MCF 10A (cell line): ENCODE measurements around the gene TNS1. TPM values are rescaled to one million over a fixed set of nuclear protein-coding genes. Genes with fewer than 3 reads are reported as not detected.

Experiments
- BruUV-seq: library from RNA; stranded (reverse); fragments of 400-500 nt; replicated peaks from 2 replicates; lab custom pipeline; 2021; lab: Mats Ljungman, UMichigan
- CTCF ChIA-PET: fragments of 300-600 bp; sonication (Branson Sonifier 250); formaldehyde crosslinking; extraction: SDS; loops from one replicate; lab custom pipeline; 2021; ENCODE audit warnings: antibody characterized with exemption, inconsistent platforms; lab: Yijun Ruan, JAX
- POLR2A ChIA-PET: fragments of 300-600, 350-650 bp; sonication (Branson Sonifier 250); formaldehyde crosslinking; extraction: SDS; loops from one replicate; lab custom pipeline; 2020; ENCODE audit warnings: antibody characterized with exemption, inconsistent platforms; lab: Yijun Ruan, JAX
- DNase-seq: peaks from one replicate; pipeline ENCODE4 v3.0.0-alpha.2; 2018; ENCODE audit not compliant: unreplicated experiment
- H3K27ac Mint-ChIP-seq: one replicate; pipeline ENCODE4 v1.8.0; 2022; ENCODE audit warnings: mild to moderate bottlenecking, low read depth, mixed read lengths; ENCODE audit not compliant: unreplicated experiment
- H3K27me3 Mint-ChIP-seq: one replicate; pipeline ENCODE4 v1.8.0; 2022; ENCODE audit warnings: mixed read lengths; ENCODE audit not compliant: insufficient read depth, unreplicated experiment
- H3K36me3 Mint-ChIP-seq: one replicate; pipeline ENCODE4 v1.8.0; 2022; ENCODE audit warnings: mild to moderate bottlenecking, moderate library complexity, mixed read lengths; ENCODE audit not compliant: insufficient read depth, unreplicated experiment
- H3K4me1 Mint-ChIP-seq: one replicate; pipeline ENCODE4 v1.8.0; 2022; ENCODE audit warnings: mixed read lengths; ENCODE audit not compliant: insufficient read depth, unreplicated experiment
- H3K4me3 Mint-ChIP-seq: one replicate; pipeline ENCODE4 v1.8.0; 2022; ENCODE audit warnings: mild to moderate bottlenecking, moderate library complexity, mixed read lengths; ENCODE audit not compliant: unreplicated experiment
- H3K9me3 Mint-ChIP-seq: one replicate; pipeline ENCODE4 v1.8.0; 2022; ENCODE audit warnings: mixed read lengths; ENCODE audit not compliant: unreplicated experiment
- intact Hi-C: fragments of 100-400 bp; cut with micrococcal nuclease; formaldehyde crosslinking; loops from 2 replicates; pipeline ENCODE4 v1.14.1; 2022
- total RNA-seq: library from RNA; stranded (reverse); gene quantifications from 2 replicates; pipeline ENCODE4 v1.2.3, GENCODE V29; 2022
- TF ChIP-seq, protein P1 (sequence below): fragments of 200-600 bp; IDR thresholded peaks from one replicate; pipeline ENCODE4 v1.8.0; 2022; ENCODE audit warnings: antibody characterized with exemption, mild to moderate bottlenecking; ENCODE audit not compliant: unreplicated experiment

The TNS1 gene
- total RNA-seq, 1 experiment from 2014 or later, result 3.3 TPM

DNA sequence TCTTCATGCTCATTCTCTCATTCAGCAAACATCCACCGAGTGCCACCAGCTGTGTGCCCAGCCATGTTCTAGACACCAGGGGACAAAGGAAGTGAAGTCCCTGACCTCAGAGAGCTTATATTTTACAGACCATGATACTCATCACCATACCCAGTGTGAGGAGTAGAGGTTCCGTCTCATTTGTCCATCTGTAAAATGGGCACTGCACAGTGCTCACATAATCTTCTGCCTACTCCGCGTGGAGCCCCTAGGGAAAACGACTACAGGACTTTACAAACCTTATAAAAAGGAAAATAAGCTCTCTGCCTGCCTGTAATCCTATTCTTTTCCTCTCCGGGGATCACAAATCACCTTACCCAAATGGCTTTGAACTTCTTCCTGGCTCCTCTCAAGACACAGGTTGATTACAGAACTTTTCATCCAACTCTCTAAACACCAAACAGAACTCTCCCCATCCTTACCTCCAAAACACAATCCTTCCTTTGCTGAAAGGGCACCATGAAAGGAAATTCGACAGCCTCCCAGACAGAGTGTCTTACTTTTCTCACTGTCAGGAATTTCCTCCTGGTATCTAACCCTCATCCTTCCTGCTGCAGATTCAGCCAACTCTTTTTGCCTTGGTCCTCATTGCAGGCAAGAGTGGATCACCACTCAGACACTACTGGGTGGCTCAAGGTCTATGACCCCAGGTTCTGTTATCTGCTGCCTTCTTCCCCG, 99.5 kb downstream of the TNS1 start:
- H3K4me3 Mint-ChIP-seq, result no peak overlapping the region
- POLR2A ChIA-PET, result no interaction called here
- BruUV-seq, result no TSS peak
- no peaks in the 10 kb centered on the region for H3K4me1 Mint-ChIP-seq
- TF ChIP-seq, protein P1, sequence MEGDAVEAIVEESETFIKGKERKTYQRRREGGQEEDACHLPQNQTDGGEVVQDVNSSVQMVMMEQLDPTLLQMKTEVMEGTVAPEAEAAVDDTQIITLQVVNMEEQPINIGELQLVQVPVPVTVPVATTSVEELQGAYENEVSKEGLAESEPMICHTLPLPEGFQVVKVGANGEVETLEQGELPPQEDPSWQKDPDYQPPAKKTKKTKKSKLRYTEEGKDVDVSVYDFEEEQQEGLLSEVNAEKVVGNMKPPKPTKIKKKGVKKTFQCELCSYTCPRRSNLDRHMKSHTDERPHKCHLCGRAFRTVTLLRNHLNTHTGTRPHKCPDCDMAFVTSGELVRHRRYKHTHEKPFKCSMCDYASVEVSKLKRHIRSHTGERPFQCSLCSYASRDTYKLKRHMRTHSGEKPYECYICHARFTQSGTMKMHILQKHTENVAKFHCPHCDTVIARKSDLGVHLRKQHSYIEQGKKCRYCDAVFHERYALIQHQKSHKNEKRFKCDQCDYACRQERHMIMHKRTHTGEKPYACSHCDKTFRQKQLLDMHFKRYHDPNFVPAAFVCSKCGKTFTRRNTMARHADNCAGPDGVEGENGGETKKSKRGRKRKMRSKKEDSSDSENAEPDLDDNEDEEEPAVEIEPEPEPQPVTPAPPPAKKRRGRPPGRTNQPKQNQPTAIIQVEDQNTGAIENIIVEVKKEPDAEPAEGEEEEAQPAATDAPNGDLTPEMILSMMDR, result no peak
- no peaks in the 10 kb centered on the region for H3K9me3 Mint-ChIP-seq
- H3K27ac Mint-ChIP-seq, result no peak overlapping the region
- CTCF ChIA-PET, result interaction anchor here (0.5 to 6.7 kb wide), 4 partner anchors 15 to 1275 kb away, joined by 3 to 61 read pairs (median 20); no protein-coding TSS in a partner anchor
- no peak for DNase-seq
- H3K36me3 Mint-ChIP-seq, result no peaks in the 10 kb centered on the region
- intact Hi-C loops, result no loop called here
- H3K27me3 Mint-ChIP-seq, result peaks cover 14% of the 10 kb centered on the region

DNA sequence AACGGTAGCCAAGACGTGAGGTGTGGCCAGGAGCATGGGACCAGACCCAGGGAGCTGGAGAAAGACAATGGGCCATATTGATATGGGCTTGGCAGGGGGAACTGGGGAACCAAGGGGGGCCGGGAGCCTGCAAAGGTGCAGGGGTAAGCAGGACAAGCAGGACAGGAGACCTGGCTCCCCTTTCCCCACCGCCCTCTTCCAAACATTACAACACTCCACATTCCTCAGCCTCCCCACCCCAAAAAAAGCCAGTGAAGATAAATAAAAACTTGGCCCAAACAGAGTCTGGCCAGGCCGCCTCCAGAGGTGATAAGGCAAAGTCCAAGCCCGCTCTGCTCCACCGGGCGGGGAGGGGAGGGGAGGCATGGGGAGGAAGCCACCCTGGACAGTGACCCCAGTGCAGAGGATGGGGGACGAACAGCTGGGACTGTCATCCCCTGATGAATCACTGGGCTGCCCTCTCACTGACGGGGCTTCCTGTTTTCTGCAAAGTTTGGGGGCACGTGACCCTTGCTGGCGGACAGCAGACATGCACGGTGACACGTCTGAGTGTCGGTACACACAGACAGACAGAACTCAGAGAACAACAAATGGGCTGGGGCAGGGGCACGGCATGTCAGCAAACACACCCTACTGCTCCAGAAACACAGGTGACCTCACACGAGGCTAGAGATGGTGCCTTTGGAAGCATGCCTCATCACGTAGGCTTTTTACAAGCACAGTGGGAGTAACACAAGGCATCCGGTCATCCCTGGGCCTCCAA, 100.2 kb downstream of the TNS1 start:
- BruUV-seq, result no TSS peak
- Mint-ChIP-seq H3K27ac (no peak overlapping the region), H3K4me1 (peaks cover 2% of the 10 kb centered on the region), H3K36me3 (no peaks in the 10 kb centered on the region), H3K9me3 (no peaks in the 10 kb centered on the region), H3K4me3 (no peak overlapping the region), H3K27me3 (peaks cover 7% of the 10 kb centered on the region)
- peak; percentile 8 for DNase-seq
- ChIA-PET POLR2A (no interaction called here), CTCF (interaction anchor here (0.5 to 6.7 kb wide), 4 partner anchors 14 to 1274 kb away, joined by 3 to 61 read pairs (median 20); no protein-coding TSS in a partner anchor)
- intact Hi-C loops, result no loop called here
- TF ChIP-seq, protein P1, result no peak

DNA sequence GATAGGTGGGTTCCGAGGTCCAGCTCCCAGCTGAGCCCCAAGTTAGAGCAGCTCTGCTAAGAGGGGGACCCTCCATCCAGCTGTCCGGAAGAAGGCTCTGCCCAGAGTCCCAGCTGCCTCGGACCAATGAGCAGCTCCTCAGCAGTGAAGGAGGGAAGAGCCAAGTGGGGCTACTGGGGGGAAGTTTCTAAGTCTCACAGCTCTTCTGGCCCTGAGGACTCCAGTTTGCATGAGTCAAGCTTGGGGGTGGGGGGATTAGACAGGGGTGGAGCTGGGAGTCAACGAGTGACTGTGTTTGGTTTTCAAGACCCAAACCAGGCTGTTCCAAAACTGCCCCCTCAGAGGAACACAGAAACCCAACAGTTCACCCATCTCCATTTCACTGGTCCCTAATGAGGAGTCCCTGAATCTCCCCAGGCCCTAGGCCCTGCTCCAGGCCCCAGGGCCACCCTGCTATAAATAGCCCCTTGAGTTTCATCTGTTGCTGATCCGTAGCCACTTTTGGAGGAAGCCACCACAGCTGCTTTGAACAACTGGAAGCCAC, 100.9 kb downstream of the TNS1 start:
- Mint-ChIP-seq H3K36me3 (no peaks in the 10 kb centered on the region), H3K9me3 (no peaks in the 10 kb centered on the region), H3K27me3 (peaks cover under 1% of the 10 kb centered on the region), H3K27ac (no peak overlapping the region), H3K4me3 (no peak overlapping the region), H3K4me1 (peaks cover 6% of the 10 kb centered on the region)
- DNase-seq, result no peak
- POLR2A ChIA-PET, result no interaction called here
- intact Hi-C loops, result no loop called here
- TF ChIP-seq, protein P1, result no peak
- CTCF ChIA-PET, result interaction anchor here (0.6 to 6.7 kb wide), 5 partner anchors 14 to 1069 kb away, joined by 3 to 61 read pairs (median 9); no protein-coding TSS in a partner anchor
- BruUV-seq, result no TSS peak

DNA sequence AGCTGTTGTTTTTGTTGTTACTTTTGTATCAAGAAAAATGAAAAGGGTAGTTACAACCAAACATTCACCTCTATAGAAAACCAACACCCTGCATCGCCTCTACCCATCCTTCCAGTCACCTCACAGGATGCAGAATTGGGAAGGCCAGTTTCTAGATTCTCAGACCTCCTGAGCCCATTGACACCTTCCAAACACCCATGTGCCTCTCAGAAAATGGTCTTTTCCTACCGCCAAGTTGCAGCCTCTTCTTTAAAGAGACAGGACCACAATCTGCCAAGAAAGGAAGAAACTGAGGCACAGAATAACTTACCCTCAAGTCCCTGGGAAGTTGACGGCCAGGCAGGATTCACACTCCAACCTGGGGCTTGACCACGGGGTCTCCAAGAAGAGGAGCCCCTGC, 101.4 kb downstream of the TNS1 start:
- Mint-ChIP-seq H3K4me1 (peaks cover 6% of the 10 kb centered on the region), H3K4me3 (no peak overlapping the region), H3K36me3 (no peaks in the 10 kb centered on the region), H3K27ac (no peak overlapping the region), H3K27me3 (no peaks in the 10 kb centered on the region), H3K9me3 (no peaks in the 10 kb centered on the region)
- no TSS peak for BruUV-seq
- TF ChIP-seq, protein P1, result no peak
- intact Hi-C loops, result no loop called here
- CTCF ChIA-PET, result interaction anchor here (0.6 to 6.7 kb wide), 6 partner anchors 10 to 1068 kb away, joined by 3 to 61 read pairs (median 6); no protein-coding TSS in a partner anchor
- POLR2A ChIA-PET, result no interaction called here
- no peak for DNase-seq
